Adrenal gland (tissue), 5 donors: ENCODE measurements around the gene CA11.

Experiments
- CTCF ChIP-seq, 6 experiments: fragments of 450-650 bp in 4 of 6; fragments of 200-600 bp in 2 of 6; sonication (generic) in 1 of 6; IDR thresholded peaks; 1 replicate in 5 of 6; 2 replicates in 1 of 6; pipeline versions ENCODE4 v1.5.1 to v1.8.0; 2016 to 2021; ENCODE audit warnings: antibody characterized with exemption in 6 of 6, mild to moderate bottlenecking in 2 of 6, moderate library complexity in 1 of 6
- POLR2A ChIP-seq, 2 donors: fragments of 450-650 bp; IDR thresholded peaks; one replicate each; pipeline ENCODE4 v1.6.1; 2017; ENCODE audit warnings: antibody characterized with exemption in 2 of 2, mild to moderate bottlenecking in 2 of 2, moderate library complexity in 1 of 2
- donor health status: DM: no; HTN: no; CAD: no.

GRCh38 chr19:48674216-48674809, 28.3 kb upstream of the CA11 start:
- TF ChIP-seq POLR2A (IDR thresholded peaks at IDR 0.05) (no peak), CTCF (IDR thresholded peaks at IDR 0.05) (no peak)
